Fibroblast of mammary gland (primary cell): Measurements from ENCODE around the gene COL13A1.

ENCODE experiments used
- DNase-seq: peaks from one replicate; pipeline ENCODE4 v3.0.0-alpha.2; 2010; ENCODE audit warnings: low read depth
- H3K4me3 ChIP-seq: 2 replicates; pipeline ENCODE4 v1.5.1; 2011; ENCODE audit warnings: low read depth, mild to moderate bottlenecking, low read length, moderate library complexity; ENCODE audit not compliant: control insufficient read depth
- TF ChIP-seq, protein P1 (sequence below): conservative IDR thresholded peaks from 2 replicates; pipeline ENCODE4 v1.5.1; 2011; ENCODE audit warnings: low read depth, low read length, inconsistent platforms; ENCODE audit not compliant: control insufficient read depth, insufficient read depth

The COL13A1 gene

GRCh38 chr10:69936091-69936490 lies 134.4 kb downstream of the COL13A1 start:
- H3K4me3 ChIP-seq: no peak overlapping the region
- no peak for DNase-seq
- TF ChIP-seq, protein P1, sequence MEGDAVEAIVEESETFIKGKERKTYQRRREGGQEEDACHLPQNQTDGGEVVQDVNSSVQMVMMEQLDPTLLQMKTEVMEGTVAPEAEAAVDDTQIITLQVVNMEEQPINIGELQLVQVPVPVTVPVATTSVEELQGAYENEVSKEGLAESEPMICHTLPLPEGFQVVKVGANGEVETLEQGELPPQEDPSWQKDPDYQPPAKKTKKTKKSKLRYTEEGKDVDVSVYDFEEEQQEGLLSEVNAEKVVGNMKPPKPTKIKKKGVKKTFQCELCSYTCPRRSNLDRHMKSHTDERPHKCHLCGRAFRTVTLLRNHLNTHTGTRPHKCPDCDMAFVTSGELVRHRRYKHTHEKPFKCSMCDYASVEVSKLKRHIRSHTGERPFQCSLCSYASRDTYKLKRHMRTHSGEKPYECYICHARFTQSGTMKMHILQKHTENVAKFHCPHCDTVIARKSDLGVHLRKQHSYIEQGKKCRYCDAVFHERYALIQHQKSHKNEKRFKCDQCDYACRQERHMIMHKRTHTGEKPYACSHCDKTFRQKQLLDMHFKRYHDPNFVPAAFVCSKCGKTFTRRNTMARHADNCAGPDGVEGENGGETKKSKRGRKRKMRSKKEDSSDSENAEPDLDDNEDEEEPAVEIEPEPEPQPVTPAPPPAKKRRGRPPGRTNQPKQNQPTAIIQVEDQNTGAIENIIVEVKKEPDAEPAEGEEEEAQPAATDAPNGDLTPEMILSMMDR: peak; percentile 12

GRCh38 chr10:69938541-69938991 lies 136.9 kb downstream of the COL13A1 start:
- TF ChIP-seq, protein P1: no peak
- H3K4me3 ChIP-seq: no peak overlapping the region
- no peak for DNase-seq

DNA sequence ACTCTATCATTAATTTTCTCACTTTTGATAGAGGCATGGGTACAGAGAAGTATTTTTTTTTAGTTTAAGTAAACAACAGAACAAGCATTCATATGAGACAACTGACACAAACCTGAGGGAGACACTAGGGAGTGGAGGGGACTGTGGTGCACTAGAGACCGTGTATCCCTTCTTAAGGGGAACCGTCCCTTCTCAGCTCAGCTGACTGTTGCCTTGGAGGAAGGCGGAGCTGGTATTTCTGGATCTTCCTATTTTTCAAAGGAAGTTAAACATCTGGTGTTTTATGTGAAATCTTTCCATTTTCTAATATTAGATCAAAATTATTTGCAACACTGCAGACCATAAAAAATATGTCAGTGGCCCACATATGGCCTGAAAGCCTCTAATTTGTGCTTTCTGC lies 137.4 kb downstream of the COL13A1 start:
- no peak for DNase-seq
- H3K4me3 ChIP-seq: no peak overlapping the region
- TF ChIP-seq, protein P1: no peak

DNA sequence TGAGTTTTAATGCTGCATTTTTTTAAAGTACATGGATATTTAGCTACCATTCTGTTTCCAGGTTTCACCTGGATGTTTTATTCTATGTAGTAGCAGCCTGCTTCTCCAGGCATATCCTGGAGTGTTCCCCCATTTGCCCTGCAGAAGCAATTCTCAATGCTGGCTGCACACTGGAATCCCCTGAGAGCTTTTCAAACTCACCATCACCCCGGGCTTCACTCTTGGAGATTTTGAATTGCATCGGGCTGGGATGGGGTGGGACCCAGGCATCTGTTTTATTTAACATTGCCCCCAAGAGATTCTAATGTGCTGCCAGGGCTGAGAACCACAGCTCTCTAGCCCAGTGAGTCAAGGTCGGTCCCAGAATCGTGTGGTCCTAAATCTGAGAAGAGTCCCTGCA lies 137.8 kb downstream of the COL13A1 start:
- H3K4me3 ChIP-seq: no peak overlapping the region
- DNase-seq: no peak
- TF ChIP-seq, protein P1: no peak

DNA sequence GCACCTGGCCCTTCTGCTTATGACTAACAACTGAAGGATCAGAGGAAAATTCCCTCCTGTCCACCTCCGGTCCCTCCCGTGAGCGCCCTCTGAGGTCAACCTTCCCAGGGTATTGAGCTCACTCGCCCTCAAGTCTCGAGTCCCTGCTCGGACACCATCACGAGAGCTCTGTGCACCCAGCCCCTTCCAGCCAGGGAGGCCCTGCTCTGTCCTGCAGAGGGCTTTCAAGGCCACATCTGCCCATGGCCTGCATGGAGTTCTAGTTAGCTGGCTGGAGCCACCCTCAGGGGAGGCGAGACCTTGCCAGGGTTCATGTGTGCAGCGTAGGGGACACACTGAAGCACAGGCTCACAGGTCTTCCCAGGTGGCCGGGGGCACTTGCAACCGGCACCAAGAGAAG lies 140.0 kb downstream of the COL13A1 start:
- TF ChIP-seq, protein P1: no peak

DNA sequence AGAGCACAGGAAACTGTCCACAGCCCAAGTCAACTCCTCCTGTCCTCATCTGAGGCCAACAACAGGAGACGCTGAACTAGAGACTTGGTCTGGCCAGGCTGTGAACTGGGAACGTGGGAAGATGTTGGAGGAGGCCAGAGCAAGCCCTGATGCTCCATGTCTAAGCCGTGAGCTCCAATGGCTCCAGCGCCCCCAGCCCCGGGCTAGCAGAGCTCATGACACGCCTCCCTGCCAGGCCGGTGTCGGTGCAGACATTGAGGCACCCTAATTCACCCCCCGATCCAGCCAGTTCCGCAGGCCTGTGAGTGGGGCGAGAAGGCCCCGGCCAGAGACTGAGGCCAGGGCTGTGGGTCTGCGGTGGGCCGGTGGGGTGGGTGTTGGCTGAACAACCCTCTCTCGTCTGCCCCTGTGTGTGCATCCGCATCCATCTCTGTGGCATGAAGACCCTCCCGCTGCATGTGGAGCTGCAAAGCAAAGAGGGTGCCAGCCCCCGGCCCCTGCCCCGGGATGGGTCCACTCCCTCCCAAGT lies 141.7 kb downstream of the COL13A1 start:
- TF ChIP-seq, protein P1: no peak
- no peak overlapping the region for H3K4me3 ChIP-seq

More for the DNA sequence above, 140.0 kb downstream of the COL13A1 start:
- H3K4me3 ChIP-seq: no peak overlapping the region
- DNase-seq: no peak

DNA sequence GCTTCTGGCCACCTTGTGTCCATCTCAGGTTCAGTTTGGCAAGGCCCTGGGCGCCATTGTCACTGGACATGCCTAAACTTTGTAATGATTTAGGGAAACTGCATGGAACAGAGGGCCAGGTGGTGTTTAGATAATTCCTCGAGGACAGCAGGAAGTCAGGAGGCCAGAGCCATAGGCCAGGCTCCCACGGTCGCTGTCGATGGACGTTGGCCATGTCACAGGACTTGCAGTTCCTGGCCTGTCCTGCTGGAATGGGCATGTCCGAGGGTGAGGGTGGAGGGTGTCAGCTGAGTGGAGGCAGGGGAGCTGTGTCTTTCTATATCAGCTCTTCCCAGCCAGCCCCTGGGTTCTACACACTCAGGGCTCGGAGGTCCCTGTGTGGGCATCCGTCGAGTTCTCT lies 143.1 kb downstream of the COL13A1 start:
- TF ChIP-seq, protein P1: no peak
- no peak for DNase-seq
- no peak overlapping the region for H3K4me3 ChIP-seq

More for the DNA sequence above, 141.7 kb downstream of the COL13A1 start:
- DNase-seq: no peak
